HCT116 (cell line): ENCODE measurements around the gene KERA.

Source experiments
- CBX3 ChIP-seq: IDR thresholded peaks from 2 replicates; pipeline ENCODE4 v1.6.1; 2012; ENCODE audit warnings: low read depth
- CEBPB ChIP-seq: IDR thresholded peaks from 2 replicates; pipeline ENCODE4 v1.6.1; 2012; ENCODE audit warnings: low read depth
- CTCF ChIP-seq, 3 experiments: fragments of 200-600 bp in 1 of 3; sonication (generic) in 1 of 3; IDR thresholded peaks in 2 of 3; conservative IDR thresholded peaks in 1 of 3; 2 replicates each; pipeline ENCODE4 v1.5.1; 2012 to 2017; ENCODE audit warnings: low read depth in 2 of 3, low read length in 2 of 3, antibody characterized with exemption in 1 of 3, borderline replicate concordance in 1 of 3, control low read depth in 1 of 3, mild to moderate bottlenecking in 1 of 3, mixed read lengths in 1 of 3, mixed run types in 1 of 3, moderate library complexity in 1 of 3; ENCODE audit not compliant: insufficient read depth in 1 of 3
- EZH2 ChIP-seq: fragments of 200-600 bp; sonication (generic); IDR thresholded peaks from 2 replicates; pipeline ENCODE4 v1.6.1; 2017; ENCODE audit warnings: antibody characterized with exemption, mixed run types
- POLR2A ChIP-seq: IDR thresholded peaks from 2 replicates; pipeline ENCODE4 v1.7.0; 2011; ENCODE audit warnings: borderline replicate concordance; ENCODE audit not compliant: insufficient read depth, insufficient read length; ENCODE audit errors: extremely low read depth
- REST ChIP-seq: IDR thresholded peaks from 2 replicates; pipeline ENCODE4 v1.6.1; 2012; ENCODE audit warnings: low read depth
- SIN3A ChIP-seq: IDR thresholded peaks from 2 replicates; pipeline ENCODE4 v1.6.1; 2012; ENCODE audit warnings: low read depth
- SP1 ChIP-seq: IDR thresholded peaks from 2 replicates; pipeline ENCODE4 v1.6.1; 2012; ENCODE audit warnings: low read depth
- ZFX ChIP-seq: fragments of 450-650 bp; IDR thresholded peaks from 2 replicates; pipeline ENCODE4 v1.6.1; 2017

- TF ChIP-seq CTCF (IDR thresholded peaks at IDR 0.05 in 2 of 3, conservative IDR thresholded peaks at IDR 0.05 in 1 of 3; ENCODE audit: borderline replicate concordance in 1 of 3, insufficient read depth in 1 of 3, low read depth in 2 of 3, low read length in 2 of 3): no peak
- no peak for TF ChIP-seq SIN3A
- no peak for TF ChIP-seq REST
- no peak for TF ChIP-seq EZH2
- no peak for TF ChIP-seq ZFX
- no peak for TF ChIP-seq POLR2A
- TF ChIP-seq SP1: peak; percentile 43
- peak; percentile 52 for TF ChIP-seq CEBPB
- TF ChIP-seq CBX3: 0 out of 2 replicates have a peak, but pooled peaks have one; percentile 53
These were observed 41.1 kb upstream of the KERA start for GRCh38 chr12:91098941-91099340.
